Vagina (tissue), 2 donors: ENCODE results near the gene RBPJ.

Source experiments
- CTCF ChIP-seq, 3 experiments: fragments of 450-650 bp in 2 of 3; fragments of 200-600 bp in 1 of 3; sonication (generic) in 1 of 3; IDR thresholded peaks; one replicate each; pipeline ENCODE4 v1.5.1; 2017 to 2019; ENCODE audit warnings: antibody characterized with exemption in 3 of 3, mild to moderate bottlenecking in 2 of 3, moderate library complexity in 2 of 3
- POLR2A ChIP-seq, 2 donors: fragments of 450-650 bp; IDR thresholded peaks; one replicate each; pipeline ENCODE4 v1.6.1; 2017; ENCODE audit warnings: antibody characterized with exemption in 2 of 2, mild to moderate bottlenecking in 2 of 2, moderate library complexity in 2 of 2
- POLR2AphosphoS5 ChIP-seq, 2 donors: sonication (generic); formaldehyde crosslinking; IDR thresholded peaks; one replicate each; pipeline ENCODE4 v1.9.0; 2017; ENCODE audit warnings: antibody characterized with exemption in 2 of 2, mild to moderate bottlenecking in 2 of 2, low read depth in 1 of 2; ENCODE audit not compliant: insufficient read depth in 1 of 2

GRCh38 chr4:26298198-26298947 lies 22.4 kb upstream of the RBPJ start:
- TF ChIP-seq CTCF (IDR thresholded peaks at IDR 0.05) (no peak), POLR2AphosphoS5 (IDR thresholded peaks at IDR 0.05; ENCODE audit: insufficient read depth in 1 of 2, low read depth in 1 of 2) (no peak), POLR2A (IDR thresholded peaks at IDR 0.05) (no peak)
